Diencephalon (tissue), 1 donor: Measurements from ENCODE around the gene GLMN. TPM values are rescaled to one million over a fixed set of nuclear protein-coding genes. Genes with fewer than 3 reads are reported as not detected.

ENCODE experiments used
- total RNA-seq: library from RNA; depleted of rRNA; stranded (reverse); fragments of >200 nt; gene quantifications from one replicate; pipeline ENCODE4 v1.2.3, GENCODE V29; 2014

Gene GLMN, protein sequence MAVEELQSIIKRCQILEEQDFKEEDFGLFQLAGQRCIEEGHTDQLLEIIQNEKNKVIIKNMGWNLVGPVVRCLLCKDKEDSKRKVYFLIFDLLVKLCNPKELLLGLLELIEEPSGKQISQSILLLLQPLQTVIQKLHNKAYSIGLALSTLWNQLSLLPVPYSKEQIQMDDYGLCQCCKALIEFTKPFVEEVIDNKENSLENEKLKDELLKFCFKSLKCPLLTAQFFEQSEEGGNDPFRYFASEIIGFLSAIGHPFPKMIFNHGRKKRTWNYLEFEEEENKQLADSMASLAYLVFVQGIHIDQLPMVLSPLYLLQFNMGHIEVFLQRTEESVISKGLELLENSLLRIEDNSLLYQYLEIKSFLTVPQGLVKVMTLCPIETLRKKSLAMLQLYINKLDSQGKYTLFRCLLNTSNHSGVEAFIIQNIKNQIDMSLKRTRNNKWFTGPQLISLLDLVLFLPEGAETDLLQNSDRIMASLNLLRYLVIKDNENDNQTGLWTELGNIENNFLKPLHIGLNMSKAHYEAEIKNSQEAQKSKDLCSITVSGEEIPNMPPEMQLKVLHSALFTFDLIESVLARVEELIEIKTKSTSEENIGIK
- 30.2 TPM for total RNA-seq

DNA sequence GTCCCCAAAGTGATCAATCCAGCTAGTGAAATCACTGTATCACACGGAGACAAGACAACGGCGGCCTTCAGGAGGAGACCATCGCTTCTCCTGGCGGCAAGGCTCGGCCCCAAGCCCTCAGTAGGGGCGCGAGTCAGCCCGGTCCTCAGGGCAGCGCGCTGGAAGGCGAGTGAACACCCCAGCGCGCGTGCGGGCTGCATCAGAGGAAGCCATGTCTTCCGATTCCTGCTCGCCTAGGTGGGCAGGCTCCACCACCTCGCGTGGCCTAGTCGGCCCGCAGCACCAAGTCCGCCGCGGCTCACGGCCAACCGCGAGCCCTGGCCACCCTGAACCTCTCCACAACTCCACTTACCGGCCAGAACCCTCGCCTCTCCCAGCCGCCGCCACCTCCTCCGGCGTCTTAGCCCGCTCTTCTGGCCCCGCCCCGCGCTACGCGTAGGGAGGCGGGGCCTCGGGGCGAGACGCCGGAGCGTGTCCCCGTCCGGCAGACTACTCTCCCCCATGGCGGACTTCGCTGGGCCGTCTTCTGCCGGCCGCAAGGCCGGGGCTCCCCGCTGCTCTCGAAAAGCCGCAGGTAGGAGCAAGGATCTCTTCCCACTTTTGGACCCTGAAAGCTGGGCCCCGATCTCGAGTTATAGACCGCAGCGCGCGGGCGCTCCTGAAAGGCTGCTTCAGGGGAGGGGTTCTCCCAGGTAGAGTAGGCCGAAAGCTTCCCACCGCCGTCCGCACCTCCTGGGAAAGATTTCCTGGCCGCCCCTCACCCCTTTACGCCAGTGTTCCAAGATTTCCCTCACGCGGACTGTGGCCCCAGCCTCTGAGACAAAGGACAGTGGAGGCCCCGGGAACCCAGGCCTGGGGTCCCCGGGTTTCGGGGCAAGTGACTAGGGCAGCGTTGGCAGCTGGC is at the start of gene GLMN, which contains the start of gene RPAP2:
GLMN (minus strand) TSS at position 415 of the 904 bp plus-strand sequence. CDS start 988 bp downstream, outside the sequence.
RPAP2 (plus strand) TSS at position 487 of the 904 bp plus-strand sequence; CDS start at position 502, 15 bp downstream.

DNA sequence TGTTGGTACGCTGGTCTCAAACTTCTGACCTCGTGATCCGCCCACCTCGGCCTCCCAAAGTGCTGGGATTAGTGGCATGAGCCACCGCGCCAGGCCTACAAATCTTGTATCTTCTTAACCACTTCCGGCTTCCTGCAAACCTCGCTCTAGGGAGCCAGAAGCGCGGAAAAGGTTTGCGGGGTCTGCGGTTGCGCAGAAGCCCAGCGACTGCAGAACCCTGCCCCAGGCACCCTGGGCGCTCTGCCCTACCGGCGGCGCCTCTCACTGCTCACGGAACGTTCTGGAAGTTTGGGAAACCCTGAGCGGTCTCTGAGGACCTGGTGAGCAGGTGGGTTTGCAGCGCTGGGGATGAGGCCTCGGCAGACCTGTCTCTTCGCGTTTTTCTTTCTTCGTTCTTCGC is 81.1 kb downstream of the GLMN start, which contains the start of gene C1orf146:
C1orf146 (plus strand) TSS at position 195 of the 400 bp plus-strand sequence. CDS start 13,506 bp downstream, outside the sequence.

Other genes with a start within 250 kb of the GLMN start
- not detected for gene SETSIP, start 223.6 kb downstream of the GLMN start, total RNA-seq
- 93.0 TPM for gene BTBD8, start 218.6 kb downstream of the GLMN start, total RNA-seq
- gene C1orf146, start 81.1 kb downstream of the GLMN start, total RNA-seq: not detected
- gene RPAP2, start 72 bp upstream of the GLMN start, total RNA-seq: 24.0 TPM
- not detected for gene GFI1, start 187.9 kb upstream of the GLMN start, total RNA-seq